Inflammatory macrophage (primary cell): ENCODE results near the gene MYO5B.
"Not testable (repeated sequence)": the region's sequence is repeated elsewhere in the genome, so short reads cannot be mapped to it uniquely, and the experiment has no call there.

Experiments
- DNase-seq, 2 donors: peaks; one replicate each; pipeline ENCODE4 v3.0.0-alpha.2; 2020 to 2022

Gene MYO5B

DNA sequence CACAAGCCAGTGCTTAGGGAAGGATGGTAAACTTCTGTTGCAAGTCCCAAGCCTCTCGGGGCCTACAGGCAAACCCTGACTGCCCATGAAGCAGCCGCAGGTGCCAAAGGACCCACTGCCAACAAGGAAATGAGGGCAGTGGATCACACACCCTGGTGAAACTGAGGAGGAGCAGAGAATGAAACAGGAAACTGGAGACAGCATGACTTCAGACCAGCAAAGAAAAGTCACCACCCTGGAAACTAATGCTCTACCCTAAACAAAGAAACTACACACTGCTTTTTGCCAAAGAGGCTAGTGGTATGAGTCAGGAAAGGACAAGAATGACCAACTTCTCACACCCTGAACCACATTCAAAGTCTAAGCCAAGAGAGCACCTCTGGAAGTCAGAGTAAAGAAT lies 97.2 kb downstream of the MYO5B start:
- no peak for DNase-seq

DNA sequence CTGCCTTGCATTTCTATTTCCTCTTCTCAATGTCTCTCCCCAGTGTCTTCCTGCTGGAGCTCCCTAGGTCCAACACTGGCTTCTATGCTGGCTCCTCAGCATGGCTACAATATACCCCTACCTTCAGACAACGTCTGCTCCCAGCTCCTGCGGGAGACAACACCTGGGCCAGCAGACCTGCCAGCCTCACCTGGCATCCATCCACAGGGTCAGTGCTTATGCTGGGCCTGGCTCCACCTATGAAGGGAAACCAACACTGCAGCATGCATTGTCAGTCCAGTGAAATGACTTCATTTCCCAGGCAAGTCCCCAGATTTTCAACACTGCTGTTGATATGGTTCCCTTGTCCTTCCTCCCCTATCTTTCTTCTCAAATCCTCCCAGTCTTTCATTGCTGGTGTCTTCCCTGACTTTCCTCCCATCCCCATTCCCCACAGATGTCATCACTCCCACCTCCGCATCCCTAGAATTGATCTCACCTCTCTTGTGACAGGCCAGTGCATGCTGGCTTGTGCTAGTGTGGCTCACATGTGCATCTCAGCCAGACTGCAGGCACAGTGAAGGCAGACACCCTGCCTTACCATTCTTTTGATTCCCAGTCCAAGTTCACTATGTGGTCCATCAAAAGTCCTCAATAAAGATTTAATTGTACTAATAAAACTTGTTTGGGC lies 98.0 kb downstream of the MYO5B start:
- DNase-seq = no peak

DNA sequence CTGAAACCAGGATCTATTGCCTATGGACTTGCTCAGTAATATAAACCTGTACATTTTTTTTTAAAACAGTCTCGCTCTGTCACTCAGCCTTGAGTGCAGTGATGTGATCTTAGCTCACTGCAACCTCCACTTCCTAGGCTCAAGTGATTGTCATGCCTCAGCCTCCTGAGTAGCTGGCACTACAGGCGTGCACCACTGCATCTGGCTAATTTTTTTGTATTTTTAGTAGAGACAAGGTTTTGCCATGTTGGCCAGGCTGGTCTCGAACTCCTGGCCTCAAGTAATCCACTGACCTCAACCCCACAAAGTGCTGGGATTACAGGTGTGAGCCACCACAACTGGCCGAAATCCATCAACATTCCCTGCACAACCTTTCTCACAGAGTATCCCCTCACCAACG lies 100.2 kb downstream of the MYO5B start:
- DNase-seq = not testable (repeated sequence)

DNA sequence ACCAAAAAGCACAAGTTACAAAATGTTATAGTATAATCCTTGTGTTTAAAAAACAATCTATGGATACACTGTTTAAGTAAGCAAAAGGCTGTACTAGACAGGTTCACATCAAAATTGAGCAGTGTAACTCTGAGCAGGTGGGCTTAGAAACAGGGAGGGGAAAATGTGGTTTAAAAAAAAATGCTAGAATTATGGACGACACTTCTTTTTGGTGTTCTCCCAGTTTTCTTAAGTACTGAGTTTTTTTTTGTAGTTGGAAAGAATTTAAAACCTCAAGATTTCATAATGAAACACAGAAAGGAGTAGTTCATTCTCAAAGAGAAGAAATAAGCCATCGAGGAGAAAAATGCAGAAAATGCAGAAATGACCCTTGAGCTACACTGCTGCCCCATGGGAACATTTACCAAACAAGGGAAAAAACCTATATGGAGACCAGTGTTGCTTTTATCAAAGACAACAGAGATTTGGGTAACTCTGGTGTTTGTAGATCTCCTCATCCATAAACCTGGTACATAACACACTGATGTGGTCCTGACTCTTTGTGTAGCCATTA lies 100.7 kb downstream of the MYO5B start:
- DNase-seq = no peak

DNA sequence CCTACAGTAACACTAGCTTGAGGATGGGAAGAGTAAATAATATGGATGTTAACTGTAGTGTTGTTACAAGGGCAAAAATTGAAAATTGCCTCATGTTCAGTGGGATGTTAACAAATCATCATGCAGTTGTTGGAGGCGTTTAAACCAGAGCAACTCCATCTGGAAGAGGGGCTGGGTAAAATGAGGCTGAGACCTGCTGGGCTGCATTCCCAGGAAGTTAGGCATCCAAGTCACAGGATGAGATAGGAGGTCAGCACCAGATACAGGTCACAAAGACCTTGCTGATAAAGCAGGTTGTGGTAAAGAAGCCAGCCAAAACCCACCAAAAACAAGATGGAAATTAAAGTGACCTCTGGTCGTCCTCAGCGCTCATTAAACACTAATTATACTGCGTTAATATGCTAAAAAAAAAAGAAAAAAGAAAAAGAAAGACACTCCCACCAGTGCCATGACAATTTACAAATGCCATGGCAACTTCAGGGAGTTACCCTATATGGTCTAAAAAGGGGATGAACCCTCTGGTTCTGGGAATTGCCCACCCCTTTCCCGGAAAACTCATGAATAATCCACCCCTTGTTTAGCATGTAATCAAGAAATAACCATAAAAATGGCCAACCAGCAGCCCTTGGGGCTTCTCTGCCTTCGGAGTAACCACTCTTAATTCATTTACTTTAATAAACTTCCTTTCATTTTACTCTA lies 101.4 kb downstream of the MYO5B start:
- no peak for DNase-seq

DNA sequence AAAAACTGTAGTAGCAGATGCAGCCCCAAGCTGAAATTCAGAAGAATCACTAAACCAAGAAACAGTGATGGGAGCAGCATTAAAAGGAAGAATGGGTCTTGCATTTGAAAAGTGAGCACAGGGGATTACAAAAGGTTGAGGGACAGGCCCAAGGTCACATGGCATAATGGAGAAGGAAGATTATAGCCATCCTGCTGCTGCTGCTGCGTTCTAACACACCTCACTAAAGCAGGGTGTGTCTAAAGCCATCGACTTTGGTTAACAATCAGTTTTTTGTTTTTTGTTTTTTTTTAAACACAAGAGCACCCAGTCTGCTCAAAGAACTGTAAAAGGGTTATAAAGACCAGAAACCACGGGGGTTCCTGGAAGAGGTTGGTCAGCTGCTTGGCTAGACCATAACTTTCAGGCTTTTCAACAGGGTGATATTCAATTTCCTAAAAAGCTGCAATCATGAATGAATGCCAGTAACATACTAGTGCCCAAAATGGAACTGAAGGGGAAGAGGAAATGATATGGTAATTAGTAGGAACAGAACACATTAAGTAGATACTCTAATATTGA lies 102.6 kb downstream of the MYO5B start:
- DNase-seq = no peak

DNA sequence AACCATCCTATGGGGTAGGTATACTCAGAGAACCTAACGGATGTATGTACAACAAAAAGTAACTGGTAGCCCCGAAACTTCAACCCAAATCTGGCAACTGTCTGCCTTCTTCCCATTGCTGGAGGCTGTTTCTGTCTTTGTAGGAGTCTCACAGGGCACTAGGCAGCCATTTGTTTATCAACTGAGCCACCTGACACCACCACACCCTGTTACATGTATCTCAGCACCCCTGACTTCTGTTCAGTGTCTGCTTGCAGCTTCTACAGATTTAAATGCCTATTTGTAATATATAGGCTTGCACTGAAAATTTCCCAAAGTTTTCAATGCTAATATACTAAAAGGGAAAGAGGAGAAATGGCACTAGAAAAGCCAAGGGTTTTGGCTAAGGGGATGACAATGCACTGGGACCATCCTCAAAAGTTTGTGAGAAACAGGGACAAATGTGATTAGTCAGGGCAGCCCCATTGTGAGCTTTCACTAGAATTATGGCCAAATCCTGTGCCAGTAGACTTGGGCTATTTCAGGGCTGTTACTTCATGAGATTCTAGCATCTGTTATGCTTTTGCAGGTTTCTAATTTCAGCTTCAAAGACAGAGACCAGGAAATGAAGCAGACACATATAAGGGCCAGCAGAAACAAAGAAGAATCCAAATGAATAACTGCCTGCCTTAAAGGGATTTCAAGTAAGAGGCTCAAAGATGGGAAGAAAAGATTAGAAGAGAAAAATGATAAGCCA lies 103.3 kb downstream of the MYO5B start:
- DNase-seq = no peak

DNA sequence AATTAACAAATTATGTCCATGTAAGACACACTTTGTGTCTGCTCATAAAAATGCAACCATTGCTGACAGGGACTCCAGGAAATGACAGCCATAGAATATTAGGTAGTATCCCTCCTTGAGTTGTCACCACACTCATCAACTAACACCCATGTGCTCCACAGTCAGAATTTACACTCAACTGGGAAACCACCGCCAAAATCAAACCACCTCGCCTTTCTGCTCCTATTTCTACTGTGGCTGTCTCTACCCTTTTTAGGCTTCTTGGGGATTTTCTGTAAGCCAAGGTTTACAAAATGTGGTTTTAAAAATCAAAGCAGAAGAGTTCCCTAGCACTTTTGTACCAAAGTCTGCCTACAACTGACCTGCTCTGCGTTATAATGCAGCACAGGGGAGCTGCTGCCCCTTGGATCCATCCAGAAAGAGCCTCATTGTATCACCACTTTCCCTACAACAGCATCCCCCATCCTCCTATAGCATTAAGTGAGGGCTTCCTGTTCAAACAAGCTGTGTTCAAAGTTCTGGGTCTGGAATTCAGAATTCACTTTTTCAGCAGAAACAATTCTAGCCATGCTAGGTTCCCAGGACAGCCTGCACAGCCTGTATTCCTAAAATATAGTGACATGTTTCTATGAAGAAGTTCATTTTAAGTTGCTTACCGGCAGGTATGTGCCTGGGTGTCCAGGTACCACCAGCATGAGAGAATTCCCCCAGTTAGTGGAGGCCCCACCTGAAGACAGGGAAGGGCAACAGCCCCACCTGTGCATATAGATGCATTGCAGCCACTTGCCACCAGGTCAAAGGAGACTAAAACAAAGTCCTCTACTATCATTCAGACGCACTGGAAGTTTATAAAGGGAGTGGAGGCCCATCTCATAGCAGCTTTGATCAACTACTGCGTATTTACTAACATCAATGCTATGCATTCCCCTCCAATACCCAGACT lies 104.3 kb downstream of the MYO5B start:
- DNase-seq = no peak

DNA sequence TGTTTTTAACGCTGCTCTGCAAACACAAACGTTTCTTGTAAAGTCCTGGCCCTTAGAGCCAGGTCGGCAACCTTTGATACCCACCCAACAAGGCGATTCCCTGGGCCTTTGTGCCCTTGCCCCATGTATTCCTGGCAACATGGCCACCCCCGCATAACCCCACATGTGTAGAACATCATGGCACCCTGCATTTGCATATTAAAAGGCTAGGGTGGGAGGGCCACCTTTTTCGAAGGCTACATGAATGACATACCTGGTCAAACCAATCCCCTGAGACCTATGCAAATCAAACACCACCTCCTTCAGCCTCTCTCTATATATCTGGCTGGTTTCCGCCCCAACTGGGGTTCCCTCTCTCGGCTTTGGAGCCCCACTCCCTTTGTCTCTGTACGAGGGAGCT lies 105.2 kb downstream of the MYO5B start:
- no peak for DNase-seq

DNA sequence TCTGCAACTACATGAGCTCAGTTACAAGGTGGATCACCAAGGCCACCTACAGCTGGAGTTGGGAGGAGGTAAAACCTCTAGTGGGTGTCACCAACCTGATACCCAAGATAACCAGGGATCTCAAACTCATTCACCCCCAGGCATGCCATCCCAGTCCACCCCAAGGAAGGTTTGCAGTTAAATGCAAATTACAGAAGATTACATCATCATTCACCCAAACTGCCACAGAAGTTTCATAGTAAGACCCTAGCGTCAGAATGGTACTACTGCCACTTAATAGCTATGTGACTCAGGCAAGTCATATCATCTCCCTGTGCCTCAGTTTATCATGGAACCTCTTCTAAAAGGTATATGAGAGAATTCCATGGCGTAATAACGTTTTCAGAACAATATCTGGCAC lies 111.2 kb downstream of the MYO5B start:
- DNase-seq = no peak

DNA sequence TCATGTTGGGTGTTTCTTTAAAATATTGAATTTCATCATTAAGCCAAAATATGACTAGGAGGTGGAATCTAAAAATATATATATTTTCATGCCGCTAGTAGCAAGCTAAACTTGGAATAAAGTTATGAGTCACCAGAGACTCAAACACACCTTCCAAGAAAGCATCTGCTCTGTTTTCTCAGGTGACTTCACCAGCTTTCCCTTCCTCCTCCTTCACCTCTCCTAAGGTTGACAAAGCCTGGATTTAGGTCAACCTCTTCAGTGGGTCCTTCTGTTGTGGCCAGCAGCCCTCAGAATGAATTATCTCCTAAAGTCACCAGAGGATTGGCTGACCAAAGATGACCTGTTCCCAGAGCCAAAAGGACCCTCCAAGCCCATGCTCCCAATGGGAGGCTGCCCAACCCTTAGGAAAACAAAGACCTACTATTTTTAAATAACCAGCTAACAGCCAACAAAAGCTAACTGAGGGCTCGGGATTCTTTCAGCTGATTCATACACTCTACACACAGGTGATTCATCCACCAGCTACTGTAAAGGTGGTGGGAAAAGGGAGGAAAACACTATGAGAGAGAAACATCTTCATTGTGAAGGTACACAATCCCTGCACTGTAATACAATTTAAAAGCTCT lies 113.9 kb downstream of the MYO5B start:
- DNase-seq = no peak

DNA sequence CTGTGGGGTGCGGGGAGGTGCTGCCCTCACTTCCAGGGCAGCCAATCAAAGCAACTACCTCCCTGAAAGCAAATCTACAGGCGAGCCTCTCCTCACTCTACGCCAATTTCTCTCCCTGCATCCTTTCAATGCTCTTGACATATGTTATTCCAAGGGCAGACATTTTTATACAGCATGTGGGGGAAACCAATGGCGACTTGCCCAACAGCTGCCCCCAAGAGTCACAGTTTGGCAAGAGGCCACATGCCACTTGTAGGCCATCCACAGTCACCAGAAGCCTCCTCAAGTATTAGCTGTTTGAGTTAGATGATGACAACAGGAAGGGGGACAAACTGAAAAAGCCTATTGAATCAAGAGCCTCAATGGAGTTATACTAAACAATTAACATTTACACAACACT lies 114.6 kb downstream of the MYO5B start:
- DNase-seq = no peak

DNA sequence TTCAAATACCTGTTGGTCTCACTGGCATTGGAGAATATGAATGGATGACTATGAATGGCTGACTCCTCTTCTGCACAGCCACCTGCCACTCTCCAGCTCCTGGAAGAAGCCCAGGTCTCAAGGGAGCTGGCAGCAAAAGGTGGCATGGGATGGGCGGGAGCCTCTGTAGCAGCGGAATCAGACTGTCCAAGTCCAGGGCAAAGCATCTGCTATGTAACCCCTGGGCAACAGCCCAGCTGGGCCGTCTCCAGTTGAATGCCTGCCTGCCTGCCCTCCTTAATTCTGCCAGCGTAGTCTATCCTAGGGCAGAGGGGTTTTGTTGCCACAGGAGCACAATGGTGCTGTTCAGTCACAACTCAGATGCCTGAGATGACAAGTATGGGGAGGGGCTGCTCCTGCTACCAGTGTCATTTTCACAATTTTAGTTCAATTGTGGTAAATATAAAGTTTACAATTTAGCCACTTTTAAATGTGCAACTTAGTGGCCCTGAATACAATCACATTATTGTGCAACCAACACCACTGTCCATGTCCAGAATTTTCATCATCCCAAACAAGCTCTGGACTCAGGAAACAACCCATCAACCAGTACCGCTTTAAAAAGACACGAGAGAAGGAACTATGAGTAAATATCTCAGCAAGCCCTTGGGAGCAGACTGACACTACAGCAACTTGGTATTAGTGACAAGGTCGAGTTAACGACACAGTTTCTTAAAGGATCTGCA lies 115.2 kb downstream of the MYO5B start:
- no peak for DNase-seq

DNA sequence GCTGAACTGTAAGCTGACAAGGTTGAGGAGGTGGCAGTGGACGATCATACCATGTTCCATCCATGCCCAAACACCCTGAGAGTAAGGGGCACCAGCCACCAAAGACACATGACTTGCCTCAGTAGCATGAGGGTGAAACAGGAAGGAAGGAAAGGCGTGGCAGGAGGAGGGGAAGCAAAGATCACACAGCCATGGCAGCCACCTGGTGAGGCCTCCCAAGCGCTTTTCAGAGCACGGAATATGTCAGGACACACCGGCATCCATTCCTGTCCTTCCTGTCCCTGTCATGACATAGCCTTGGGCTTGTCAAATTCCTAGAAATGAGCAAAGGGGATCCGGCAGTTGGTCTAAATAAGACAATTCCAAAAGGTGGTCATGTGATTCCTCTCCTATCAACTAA lies 118.7 kb downstream of the MYO5B start:
- DNase-seq = no peak

DNA sequence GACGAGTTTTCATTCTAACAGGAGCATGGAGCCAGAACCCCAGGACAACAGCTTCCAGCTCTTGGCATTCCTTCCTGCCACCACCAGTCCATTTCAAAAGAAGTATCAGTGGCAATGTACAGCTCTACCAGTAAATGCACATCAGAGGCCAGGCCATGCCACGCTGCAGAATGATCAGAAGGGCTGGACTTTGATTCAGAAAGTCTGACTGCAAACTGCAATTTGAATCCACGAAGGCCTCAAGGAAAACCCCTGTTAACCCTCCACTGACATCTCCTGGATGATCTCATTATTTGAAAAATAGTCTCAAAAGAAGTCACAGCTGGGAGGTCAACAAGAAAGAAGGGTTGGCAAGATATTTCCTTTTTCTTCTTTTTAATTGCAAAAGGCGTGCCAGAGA lies 119.2 kb downstream of the MYO5B start:
- DNase-seq = no peak

DNA sequence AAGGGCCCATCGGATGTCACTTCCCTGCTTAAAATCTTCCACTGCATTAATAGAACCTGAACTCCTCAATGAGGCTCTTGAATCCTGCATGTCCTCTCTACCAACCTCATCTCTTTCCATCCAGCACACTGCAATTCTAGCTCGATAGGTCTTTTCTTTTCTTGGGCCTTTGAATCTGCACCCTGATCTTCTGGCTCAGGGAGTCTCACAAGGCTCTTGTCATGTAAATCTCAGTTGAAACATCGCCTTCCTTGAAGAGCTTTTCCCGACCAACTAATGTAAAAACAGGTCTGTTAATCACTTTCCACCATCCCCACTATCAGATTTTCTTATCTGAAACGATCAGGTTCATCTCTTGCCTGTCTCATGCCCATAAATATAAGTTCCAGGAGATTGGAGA lies 120.5 kb downstream of the MYO5B start:
- DNase-seq = no peak

DNA sequence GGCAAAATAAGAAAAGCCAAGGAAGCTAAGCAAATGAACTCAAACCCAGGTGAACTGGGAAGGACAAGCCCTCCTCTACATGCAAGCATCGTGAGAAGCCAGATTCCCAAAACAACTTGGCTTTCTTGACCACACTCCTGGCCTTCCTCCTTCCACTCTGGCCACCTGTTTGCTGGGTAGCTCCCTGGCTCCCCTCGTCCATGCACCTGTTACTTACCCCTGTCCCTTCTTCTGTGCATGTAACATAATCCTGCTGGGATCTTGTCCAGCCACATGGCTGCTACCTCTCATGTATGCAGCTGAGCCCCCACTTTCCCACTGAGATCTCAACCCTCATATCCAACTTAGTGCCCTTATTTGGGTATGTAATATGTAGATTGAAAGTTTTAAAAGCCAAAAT lies 121.6 kb downstream of the MYO5B start:
- no peak for DNase-seq

DNA sequence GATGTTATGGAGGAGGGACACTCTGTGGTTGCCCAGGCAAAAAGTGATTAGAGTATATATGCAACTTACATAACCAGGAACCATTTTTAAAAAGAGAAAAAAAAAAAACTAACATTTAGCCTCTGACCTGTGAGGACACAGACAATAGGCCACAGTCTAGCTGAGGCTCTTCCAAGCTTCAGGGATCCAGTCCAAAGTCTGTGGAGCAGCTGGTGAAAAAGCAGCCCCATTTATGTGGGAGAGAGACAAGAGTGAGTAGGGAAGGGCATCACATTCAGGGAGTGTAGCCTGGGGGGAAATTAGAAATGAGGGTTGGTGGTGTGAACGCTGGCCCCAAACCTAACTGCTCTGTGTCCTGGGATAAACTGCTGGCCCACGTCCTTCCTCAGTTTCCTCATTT lies 122.8 kb downstream of the MYO5B start:
- DNase-seq = no peak

DNA sequence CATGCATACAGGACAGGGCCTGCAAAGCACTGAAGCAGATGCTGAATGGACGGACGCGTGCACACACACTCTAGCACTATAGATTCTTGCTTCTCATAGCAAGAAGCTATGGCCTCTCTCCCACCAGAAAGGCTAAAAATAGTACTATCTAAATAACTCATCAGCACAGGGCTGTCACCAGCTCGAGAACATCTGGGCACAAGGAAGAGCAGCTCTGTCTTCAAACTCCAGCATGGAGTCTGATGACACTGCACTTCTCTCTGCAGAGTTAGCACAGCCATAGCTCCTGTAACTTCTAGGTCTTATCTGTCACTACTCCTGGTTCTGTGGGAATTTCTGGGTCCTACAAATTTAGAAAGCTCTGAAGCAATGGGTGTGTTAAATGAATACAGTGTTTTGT lies 123.5 kb downstream of the MYO5B start:
- no peak for DNase-seq

DNA sequence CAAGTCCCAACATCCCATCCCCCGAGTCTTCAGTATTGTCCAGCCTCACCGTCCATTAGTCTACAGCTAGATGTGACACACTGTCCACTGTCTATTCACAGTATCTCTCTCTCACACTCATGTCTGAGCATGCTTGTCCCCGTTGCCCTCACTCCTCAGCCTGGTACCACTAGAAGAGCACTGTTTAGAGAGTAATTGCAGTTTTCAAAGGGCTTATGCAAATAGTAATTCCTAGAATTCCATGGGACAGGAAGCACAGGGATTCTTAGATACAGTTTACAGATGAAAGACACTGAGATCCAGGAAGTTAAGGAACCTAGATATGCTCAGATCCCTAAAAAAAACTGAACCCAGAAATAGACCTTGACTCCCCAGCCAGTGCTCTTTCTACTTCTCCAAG lies 125.5 kb downstream of the MYO5B start:
- no peak for DNase-seq

DNA sequence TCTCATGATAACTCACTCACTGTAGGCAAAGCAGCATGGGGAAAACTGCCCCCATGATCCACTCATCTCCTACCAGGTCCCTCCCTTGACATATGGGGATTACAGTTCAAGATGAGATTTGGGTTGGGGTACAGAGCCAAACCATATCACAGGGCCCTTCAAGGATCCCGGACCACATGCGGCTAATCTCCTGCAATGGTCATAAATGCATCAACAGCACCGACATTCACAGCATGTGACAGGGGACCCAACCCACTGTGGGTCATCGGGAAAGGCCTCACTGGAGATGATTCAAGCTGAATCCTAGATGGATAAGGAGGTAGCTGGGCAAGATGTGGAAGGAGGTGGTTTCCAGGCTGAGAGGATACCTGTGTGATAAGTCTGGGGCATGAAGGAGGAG lies 129.4 kb downstream of the MYO5B start:
- DNase-seq = no peak
